ENCODE measurements around the gene PRCP.
"Not testable (repeated sequence)": the region's sequence is repeated elsewhere in the genome, so short reads cannot be mapped to it uniquely, and the experiment has no call there.

The PRCP gene

DNA sequence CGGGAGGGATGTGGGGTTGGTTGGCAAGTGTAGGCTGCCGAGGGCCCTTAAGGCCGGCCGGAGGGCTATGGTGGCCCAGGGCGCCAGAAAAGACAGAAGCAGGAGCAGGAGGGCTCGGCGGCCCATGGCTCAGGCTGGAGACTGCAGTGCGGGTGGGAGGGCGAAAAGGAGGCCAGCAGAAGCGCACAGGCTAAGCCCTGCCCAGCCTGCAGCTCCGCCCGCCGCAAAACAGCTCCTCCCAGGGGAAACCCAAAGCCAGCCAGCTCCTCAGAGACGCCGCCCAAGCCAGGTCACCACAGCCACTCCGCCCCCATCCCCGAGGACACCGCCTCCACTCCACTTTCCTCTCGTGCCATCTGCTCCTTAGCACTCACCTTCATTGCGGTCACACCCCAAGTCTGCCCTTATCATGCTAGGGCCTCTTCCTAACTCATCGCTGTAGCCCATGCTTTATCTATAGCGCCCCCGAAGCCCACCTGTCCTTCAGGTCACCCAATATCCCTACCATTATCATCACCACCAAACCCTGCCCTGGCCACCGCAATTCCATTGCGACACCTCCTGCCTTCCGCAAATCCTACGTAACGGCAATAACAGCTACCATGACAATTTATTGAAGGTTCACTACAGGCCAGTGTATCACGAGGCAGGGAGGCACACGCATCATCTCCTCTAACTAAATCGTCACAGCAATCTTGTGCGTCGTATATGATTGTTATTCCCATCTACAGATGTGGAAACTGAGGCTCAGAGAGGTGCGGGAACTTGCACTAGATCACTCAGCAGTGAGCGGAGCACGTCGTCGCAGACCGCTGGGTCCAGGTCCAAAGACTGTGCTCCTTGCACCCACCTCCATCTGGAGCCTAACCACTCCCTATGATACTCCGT is at the start of gene PRCP:
Gene PRCP (minus strand): TSS at position 154 of the 888 bp plus-strand sequence. CDS start 28 bp downstream, at position 126.
- DNase-seq (ENCODE audit: low read depth, low spot score), result peak; percentile 95

DNA sequence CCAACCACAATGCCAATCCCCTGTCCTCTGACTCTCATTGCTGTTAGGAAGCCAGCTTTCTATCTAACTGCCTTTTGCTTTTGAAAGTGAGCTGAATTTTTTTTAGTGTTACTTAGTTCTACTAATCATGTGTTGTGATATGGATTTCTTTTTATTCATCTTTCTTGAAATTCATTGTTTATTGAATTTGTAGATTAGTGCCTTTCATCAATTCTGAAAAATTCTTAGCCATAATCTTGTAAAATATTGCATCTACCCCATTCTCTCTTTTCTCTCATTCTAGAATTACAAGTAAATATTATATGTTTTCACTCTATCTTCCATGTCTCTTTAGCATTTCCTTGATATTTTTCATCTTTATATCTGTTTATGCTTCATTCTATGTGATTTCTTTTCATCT is 49.1 kb upstream of the PRCP start:
- no peak for DNase-seq (ENCODE audit: low read depth, low spot score)

DNA sequence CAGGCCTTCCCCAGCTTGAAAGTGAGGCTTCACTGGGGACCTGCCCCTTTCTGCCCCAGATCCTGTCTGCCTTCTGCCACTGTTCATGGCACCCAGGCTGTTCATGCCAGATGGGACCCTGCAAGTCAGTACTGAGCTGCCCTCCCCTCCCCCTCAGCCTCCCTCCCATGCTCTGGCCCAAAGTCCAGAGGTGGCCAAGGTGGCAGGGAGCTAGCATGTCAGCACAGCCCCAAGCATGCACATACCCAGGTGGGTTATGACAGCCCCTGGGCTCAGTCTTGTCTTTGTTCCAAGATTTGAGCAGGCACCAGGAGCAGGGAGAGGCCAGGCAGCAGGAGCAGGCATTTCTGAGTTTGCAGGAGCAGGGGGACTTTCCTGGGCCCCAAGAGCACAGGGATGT is 45.5 kb upstream of the PRCP start:
- DNase-seq (ENCODE audit: low read depth, low spot score), result no peak

DNA sequence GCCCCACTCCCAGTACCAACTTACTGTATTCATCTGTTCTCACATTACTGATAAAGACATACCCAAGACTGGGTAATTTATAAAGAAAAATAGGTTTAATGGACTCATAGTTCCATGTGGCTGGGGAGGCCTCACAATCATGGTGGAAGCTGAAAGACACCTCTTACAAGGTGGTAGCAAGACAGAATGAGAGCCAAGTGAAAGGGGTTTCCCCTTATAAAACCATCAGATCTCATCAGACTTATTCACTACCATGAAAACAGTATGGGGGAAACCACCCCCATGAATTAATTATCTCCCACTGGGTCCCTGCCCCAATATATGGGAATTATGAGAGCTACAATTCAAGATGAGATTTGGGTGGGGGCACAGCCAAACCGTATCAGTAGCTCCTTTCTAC is 44.8 kb upstream of the PRCP start:
- not testable (repeated sequence) for DNase-seq (ENCODE audit: low read depth, low spot score)

DNA sequence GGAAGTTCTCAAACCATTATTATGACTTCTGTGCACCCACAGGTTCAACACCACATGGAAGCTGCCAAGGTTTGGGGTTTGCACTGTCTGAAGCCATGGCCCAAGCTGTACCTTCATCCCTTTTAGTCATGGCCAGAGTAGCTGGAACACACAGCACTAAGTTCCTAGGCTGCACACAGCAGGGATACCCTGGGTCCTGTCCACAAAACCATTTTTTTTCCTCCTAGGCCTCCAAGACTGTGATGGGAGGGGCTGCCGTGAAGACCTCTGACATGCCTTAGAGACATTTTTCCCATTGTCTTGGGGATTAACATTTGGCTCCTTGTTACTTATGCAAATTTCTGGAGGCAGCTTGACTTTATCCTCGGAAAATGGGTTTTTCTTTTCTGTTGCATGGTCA is 44.0 kb upstream of the PRCP start:
- DNase-seq (ENCODE audit: low read depth, low spot score), result no peak

DNA sequence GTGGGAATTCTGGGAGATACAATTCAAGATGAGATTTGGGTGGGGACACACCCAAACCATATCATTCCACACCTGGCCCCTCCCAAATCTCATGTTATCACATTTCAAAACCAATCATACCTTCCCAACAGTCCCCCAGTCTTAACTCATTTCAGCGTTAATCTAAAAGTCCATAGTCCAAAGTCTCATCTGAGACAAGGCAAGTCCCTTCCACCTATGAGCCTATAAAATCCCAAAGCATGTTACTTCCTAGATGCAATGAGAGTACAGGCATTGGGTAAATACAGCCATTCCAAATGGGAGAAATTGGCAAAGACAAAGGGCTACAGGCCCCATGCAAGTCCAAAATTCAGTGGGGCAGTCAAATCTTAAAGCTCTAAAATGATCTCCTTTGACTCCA is 43.2 kb upstream of the PRCP start:
- not testable (repeated sequence) for DNase-seq (ENCODE audit: low read depth, low spot score)

DNA sequence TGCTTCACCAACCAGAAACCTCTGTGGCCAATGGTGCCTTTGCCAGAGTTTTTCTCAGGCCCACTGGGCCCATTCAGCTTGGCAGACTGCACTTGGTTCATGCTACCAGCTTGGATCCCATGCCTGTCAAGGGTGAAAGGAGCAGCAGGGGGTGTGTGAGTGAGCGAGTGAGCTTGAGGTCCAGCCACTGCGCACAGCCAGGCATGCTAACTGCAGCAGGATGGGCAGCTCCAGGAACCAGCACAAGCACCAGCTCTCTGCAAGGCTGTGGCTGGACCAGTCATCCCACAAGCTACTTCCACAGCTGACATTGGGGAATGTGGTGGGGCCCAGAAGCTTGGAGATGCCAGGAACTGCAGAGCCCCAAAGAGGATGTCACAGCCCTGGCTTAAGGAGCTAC is 42.1 kb upstream of the PRCP start:
- no peak for DNase-seq (ENCODE audit: low read depth, low spot score)

DNA sequence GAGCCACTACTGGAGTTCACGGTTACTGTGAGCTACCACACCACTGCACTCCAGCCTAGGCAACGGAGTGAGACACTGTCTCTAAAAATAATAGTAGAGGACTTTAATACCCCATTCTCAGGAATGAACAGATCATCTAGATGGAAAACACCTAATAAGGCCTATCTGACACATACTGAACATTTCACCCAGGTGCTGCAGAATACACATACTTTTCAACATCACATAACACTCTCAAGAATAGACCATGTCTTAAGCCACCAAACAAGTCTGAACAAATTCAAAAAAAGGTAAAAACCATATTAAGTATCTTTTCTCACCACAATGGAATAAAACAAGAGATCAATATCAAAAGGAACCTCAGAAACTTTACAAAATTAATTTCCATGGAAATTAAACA is 39.2 kb upstream of the PRCP start:
- no peak for DNase-seq (ENCODE audit: low read depth, low spot score)

DNA sequence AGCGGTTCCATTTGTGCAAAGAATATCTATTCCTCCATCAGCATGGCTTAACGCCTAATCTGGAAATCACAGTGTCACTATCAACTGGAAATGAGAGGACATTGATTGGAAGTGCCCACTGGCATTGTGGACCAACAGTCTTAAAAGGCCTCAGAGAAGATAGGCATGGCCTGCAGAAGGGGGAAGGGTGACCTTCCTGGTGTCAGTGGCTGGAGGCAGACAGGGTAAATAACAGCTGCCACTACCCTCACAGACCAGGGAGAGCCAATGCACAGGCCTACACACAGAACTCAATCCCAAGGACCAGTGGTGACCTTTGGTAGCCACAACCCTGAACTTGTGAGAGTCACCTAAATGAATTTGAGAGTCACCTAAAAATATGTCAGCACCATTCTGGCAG is 37.3 kb upstream of the PRCP start:
- DNase-seq (ENCODE audit: low read depth, low spot score), result no peak

DNA sequence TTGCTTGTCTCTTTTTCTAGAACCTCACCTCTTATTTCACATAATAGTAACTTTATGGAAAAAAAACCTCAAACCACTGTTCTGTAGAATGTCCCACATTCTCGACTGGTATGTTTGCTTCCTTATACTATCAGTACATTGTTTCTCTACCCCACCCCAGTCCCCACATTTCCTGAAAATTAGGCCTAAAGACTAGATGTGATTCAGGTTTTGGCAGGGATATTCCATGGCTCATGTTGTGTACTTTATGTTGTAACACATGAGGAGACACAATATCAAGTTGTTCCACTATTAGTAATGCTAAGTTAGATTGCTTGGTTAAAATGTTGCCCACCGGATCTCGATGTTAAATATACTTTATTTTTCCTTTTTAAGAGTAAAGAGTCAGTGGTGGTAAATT is 36.0 kb upstream of the PRCP start:
- DNase-seq (ENCODE audit: low read depth, low spot score), result no peak

DNA sequence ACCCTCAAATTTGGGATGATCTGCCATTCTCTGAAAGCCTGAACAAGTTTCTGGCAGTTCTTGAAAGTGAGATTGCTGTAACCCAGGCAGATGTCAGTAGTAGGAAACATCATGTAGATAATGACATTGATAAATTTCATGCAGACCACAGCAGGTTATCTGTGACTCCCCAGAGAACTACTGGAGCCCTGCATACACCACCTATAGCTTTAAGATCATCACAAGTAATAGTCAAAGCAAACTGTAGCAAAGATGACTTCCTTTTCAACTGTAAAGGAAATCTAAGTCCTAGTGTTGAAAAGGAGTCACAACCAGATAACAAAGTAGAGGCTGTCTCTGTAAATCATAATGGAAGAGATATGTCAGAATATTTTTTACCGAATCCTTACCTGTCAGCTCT is 32.3 kb upstream of the PRCP start:
- no peak for DNase-seq (ENCODE audit: low read depth, low spot score)

DNA sequence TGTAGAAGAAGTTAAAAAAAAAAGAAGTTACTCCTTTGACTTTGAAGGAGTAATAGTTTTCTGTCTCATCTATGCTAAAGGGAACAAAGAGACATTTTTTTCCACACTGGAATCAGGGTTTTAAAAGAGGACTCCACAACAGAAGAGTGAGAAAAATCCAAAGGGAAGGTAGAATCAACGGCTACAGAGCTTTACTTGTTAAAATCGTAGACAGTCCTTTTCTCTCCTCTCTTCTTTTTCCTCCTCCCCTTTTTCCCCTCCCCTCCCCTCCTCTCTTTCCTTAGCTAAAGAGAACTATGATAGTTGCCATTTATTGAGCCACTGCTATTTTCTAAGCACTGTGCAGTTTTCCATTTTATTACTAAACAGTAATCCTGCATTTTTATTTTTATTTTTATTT is 30.5 kb upstream of the PRCP start:
- no peak for DNase-seq (ENCODE audit: low read depth, low spot score)

DNA sequence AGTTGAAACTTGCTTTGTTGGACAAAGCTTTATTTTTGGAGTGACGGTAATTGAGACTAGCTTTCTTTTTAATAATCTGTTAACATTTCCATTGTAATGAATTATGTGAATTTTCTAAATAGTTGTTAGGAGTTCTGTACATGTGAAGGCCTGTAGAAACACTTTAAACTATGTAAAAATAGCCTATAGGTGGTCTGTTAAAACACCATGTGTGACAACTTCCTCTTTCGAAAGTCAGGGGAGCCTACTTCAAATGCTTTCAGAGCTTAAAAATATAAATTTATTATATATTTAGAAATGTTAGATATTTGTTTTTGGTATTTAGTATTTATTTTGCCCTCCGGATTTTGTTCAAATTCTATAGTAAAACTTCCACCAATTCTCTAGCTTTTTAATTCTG is 30.0 kb upstream of the PRCP start:
- no peak for DNase-seq (ENCODE audit: low read depth, low spot score)

DNA sequence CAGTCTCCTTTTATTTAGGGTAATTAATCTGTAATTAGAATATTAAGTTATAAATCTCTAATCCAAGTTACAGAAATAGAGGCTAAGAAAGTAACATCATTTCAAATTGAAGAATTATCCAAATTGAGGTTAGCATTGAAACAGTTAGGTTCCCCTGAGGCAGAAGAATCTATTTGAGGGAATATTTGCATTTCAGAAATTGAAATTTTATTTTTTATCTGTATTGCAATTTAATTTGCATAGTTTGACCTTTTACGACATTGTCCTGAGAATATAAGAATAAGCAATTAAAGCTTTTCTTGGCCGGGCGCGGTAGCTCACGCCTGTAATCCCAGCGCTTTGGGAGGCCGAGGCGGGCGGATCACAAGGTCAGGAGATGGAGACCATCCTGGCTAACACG is 28.9 kb upstream of the PRCP start:
- DNase-seq (ENCODE audit: low read depth, low spot score), result no peak

DNA sequence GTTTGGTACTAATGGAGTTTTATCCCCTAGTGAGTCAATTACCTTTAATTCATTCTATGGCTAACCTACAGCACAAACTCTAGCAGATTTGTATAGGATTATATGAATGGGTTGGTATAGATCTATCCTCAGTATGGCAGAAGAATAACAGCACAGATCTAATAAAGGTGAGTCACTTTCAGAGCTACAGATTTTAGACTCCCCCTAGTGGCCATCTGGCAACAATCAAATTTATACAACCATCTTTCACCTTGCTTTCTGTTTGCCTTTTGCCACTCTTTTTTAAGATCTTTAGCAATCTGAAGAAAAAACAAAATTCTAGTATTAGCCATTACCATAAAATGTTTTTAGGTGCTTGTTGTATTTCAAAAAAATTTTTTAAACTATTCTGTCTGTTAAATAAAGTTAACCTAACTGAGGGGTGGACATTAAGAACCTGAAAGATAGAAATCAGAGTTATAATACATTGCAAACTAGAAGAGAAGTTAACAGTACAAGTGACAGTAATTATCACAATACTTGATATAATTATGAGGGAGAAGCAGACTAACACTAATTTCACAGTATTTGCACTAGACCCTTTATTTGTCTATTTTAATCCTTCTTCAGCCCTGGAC is 27.1 kb upstream of the PRCP start:
- DNase-seq (ENCODE audit: low read depth, low spot score), result peak; percentile 68

DNA sequence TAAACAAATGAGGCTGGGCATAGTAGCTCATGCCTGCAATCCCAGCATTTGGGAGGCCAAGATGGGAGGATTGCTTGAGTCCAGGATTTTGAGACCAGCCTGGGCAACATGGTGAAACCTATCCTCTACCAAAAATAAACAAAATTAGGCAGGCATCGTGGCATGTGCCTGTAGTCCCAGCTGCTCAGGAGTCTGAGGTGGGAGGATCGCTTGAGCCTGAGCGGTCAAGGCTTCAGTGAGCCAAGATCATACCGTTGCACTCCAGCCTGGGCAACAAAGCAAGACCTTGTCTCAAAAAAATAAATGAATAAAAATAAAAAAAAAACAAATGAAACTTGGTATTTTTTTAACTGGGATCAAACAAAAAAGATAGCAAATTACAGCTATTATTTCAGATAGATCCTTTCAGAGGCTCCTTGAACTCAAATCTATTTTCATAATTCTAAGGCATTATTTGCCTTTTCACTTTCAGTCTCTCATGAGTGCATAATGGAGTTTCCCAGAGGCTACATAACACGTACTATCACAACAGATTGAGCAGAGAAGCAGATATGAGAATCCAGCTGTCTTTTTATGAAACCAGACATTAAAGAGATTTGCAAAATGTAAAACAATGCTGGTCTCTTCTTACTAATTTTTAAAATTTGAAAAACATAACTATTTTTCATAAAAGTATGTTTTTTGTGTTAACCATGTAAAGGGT is 24.4 kb upstream of the PRCP start:
- no peak for DNase-seq (ENCODE audit: low read depth, low spot score)

DNA sequence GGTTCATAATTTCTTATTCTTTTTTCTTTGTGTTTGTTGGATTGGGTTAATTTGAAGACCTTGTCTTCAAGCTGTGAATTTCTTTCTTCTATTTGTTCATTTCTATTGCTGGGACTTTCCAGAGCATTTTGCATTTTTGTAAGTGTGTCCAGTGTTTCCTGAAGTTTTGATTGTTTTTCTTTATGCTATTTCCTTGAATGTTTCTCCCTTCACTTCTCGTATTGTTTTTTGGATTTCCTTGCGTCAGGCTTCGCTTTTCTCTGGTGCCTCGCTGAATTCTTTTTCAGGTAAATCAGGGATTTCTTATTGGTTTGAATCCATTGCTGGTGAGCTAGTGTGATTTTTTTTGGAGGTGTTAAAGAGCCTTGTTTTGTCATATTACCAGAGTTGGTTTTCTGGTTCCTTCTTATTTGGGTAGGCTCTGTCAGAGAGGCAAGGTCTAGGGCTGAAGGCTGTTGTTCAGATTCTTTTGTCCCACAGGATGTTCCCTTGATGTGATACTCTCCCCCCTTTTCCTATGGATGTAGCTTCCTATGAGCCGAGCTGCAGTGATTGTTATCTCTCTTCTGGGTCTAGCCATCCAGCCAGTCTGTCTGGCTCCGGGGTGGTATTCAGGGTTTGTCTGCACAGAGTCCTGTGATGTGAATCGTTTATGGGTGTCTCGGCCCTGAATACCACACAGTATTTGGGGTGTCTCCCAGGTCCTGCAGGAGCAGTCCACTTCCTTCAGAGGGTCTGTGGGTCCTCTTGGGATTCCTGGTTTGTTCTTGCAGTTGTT is 22.4 kb upstream of the PRCP start:
- DNase-seq (ENCODE audit: low read depth, low spot score), result not testable (repeated sequence)

DNA sequence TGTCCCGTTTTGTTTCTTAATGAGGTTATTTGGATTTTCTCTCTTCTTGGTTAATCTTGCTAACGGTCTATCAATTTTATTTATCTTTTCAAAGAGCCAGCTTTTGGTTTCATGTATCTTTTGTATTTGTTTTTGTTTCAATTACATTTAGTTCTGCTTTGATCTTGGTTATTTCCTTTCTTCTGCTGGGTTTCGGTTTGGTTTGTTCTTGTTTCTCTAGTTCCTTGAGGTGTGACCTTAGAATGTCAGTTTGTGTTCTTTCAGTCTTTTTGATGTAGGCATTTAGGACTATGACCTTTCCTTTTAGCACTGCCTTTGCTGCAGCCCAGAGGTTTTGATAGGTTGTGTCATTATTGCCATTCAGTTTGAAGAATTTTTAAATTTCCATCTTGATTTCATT is 20.0 kb upstream of the PRCP start:
- not testable (repeated sequence) for DNase-seq (ENCODE audit: low read depth, low spot score)

DNA sequence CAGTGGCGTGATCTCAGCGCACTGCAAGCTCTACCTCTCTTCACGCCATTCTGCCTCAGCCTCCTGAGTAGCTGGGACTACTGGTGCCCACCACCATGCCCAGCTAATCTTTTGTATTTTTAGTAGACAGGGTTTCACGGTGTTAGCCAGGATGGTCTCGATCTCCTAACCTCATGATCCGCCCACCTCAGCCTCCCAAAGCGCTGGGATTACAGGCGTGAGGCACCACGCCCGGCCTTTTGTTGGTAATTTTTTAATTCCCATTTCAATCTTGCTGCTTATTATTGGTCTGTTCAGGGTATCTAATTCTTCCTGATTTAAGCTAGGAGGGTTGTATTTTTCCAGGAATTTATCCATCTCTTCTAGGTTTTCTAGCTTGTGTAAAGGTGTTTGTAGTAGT is 19.6 kb upstream of the PRCP start:
- DNase-seq (ENCODE audit: low read depth, low spot score), result not testable (repeated sequence)

DNA sequence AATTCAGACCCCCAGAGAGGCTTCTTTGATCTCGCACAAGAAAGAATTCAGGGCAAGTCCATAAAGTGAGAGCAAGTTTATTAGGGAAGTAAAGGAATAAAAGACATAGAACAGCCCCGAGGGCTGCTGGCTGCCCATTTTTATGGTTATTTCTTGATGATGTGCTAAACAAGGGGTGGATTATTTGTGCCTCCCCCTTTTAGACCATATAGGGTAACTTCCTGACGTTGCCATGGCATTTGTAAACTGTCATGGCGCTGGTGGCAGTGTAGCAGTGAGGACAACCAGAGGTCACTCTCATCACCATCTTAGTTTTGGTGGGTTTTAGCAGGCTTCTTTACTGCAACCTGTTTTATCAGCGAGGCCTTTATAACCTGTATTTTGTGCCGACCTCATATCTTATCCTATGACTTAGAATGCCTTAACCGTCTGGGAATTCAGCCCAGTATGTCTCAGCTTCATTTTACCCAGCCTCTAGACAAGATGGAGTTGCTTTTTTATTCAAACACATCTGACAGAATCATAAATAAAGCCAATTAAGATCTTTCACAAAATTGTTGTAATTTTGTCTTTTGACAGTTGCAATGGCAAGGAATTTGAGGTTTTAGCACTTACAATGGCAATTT is 8.9 kb upstream of the PRCP start:
- peak; percentile 20 for DNase-seq (ENCODE audit: low read depth, low spot score)

DNA sequence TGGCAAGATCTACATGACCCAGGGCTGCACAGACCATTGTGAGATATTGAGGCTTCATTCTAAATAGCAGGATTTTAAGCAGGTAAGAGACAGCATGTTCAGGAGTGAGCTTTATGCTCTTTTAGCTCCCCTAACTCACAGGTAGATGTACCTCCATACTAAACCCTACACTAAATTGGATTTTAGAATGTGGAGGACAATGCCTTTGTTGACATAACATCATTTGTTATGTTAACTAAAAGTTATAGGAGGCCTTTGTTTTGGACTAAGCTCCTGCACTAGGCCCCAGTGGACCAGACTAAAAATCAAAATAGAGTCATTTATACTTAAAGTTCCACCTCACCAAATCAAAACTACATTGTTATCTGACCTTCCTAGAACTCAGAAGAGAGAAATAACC is 8.1 kb upstream of the PRCP start:
- DNase-seq (ENCODE audit: low read depth, low spot score), result no peak
